H54 (cell line): Measurements from ENCODE around the gene CCL2.

Experiments
- DNase-seq: peaks from one replicate; pipeline ENCODE4 v3.0.0; 2011; ENCODE audit warnings: low spot score, mixed read lengths; ENCODE audit not compliant: insufficient read length
- FAIRE-seq: peaks from 3 replicates; lab custom pipeline; 2011; peaks lifted over from hg19 to GRCh38; lab: Jason Lieb, UNC
- POLR2A ChIP-seq: IDR thresholded peaks from 2 replicates; pipeline ENCODE4 v1.6.1; 2011; ENCODE audit warnings: low read depth, mild to moderate bottlenecking, low read length

CCL2 gene

DNA sequence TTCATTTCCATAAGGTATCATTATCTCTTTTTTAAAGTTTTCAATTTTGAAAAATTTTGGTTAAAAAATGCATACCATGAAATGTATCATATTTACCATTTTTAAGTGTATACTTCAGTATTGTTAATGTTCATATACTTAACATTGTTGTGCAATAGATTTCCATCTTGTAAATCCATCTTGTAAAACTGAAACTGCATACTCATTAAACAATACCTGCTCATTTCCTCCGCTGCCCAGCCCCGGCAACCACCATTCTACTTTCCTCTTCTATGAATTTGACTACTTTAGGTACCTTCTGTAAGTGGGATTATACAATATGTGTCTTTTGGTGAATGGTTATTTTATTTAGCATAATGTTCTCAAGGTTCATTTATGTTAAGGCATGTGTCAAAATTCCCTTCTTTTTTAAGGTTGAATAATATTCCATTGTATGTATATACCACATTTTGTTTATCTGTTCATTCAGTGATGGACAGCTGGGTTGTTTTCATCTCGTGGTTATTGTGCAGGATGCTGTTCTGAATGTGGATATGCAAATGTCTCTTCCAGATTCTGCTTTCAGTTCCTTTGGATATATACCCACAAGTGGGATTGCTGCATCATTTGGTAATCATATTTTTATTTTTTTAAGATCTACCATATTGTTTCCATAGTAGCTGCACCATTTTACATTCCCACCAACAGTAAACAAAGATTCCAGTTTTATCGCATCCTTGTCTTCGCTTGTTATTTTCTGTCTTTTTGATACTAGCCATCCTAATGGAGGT is 6.7 kb downstream of the CCL2 start:
- TF ChIP-seq POLR2A, result no peak
- no peak for DNase-seq
- no peak for FAIRE-seq

DNA sequence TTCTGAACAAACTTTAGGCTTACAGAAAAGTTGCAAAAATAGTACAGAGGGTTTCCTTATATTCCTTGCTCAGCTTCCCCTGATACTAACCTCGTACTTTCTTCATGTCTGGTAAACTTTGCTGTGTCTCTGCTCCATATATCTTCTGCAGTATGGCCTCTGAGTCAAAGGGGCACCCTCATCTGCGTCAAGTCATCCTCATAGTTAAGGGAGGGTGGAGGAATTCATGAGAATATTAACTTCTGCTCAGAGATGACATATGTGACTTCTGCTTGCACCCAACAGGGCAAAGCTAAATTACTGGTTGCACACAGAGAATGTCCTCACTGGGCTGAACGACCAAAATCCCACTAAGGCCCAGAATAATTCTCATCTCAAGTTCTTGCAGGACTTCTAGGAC is 10.6 kb downstream of the CCL2 start:
- DNase-seq (no peak), FAIRE-seq (no peak)
- TF ChIP-seq POLR2A, result no peak

DNA sequence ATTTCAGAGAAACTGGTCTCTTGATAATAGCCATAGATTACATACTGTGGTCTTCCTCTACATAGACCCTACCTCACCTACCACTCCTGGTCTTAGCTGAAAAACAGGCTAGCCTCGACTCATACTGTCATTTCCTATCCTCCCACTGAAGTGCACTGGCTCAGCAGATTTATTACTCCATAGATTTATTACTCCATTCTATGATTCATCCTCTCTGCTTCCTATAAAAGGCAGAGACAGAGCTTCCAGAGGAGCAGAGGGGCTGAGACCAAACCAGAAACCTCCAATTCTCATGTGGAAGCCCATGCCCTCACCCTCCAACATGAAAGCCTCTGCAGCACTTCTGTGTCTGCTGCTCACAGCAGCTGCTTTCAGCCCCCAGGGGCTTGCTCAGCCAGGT is 14.9 kb downstream of the CCL2 start, which contains the start of gene CCL7:
Gene CCL7, plus strand, starts transcription at position 253 of the 400 bp plus-strand sequence. Its CDS starts 70 bp downstream, at position 323.
- FAIRE-seq (no peak), DNase-seq (no peak)
- no peak for TF ChIP-seq POLR2A

- DNase-seq (no peak), FAIRE-seq (no peak)
These were observed 20.8 kb downstream of the CCL2 start for GRCh38 chr17:34275881-34276280.

DNA sequence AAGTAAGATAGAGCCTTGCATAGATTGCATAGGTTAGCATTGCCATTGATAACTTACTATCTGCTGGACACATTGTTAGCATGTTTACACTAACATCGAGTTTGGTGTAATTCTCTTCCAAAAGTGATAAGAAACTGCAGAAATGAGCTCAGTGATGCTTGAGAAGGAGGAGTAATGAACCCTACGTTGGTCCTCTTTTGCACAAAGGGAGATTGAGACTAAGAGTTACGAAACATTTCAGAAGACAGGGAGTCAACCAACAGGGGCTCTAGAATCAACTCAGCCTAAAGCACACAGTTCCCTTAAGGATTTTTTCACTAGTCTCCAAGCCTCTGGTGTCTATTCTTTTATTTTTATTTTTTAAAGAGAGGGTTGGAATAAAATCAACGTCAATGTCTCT is 21.7 kb downstream of the CCL2 start:
- TF ChIP-seq POLR2A, result no peak
- DNase-seq (no peak), FAIRE-seq (no peak)

More at GRCh38 chr17:34275881-34276280, 20.8 kb downstream of the CCL2 start:
- no peak for TF ChIP-seq POLR2A

DNA sequence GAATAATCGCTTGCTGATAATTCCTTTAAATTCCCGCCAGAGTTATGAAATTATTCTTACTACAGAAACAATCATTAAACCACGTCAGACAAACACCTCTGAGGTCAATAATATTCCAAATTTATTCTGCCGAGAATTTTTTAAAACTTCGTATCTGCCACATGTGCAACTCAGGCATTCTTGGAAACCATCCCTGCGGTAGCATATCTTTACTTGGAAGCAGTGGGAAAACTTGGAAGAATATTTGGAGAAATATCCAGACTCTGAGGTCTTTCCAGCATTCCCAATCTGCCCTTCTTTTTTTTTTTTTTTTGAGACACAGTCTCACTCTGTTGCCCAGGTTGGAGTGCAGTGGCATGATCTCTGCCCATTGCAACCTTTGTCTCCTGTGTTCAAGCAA is 28.5 kb downstream of the CCL2 start:
- TF ChIP-seq POLR2A, result no peak
- no peak for FAIRE-seq
- DNase-seq, result no peak

DNA sequence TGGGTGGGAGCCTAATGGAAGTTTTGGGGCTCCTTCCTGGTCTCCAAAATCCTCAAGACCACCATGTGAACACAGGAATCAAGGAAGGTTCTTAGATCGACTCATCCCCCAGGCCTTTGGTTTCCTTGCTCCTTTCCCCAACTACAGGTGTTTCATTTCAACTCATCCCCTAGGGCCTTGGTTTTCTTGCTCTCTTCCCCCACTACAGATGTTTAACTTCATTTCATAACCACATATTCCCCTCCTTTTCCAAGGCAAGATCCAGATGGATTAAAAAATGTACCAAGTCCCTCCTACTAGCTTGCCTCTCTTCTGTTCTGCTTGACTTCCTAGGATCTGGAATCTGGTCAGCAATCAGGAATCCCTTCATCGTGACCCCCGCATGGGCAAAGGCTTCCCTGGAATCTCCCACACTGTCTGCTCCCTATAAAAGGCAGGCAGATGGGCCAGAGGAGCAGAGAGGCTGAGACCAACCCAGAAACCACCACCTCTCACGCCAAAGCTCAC is 30.3 kb downstream of the CCL2 start, which contains the start of gene CCL11:
Gene CCL11, plus strand, starts transcription at position 457 of the 507 bp plus-strand sequence. CDS start 67 bp downstream, outside the sequence.
- DNase-seq (no peak), FAIRE-seq (no peak)
- TF ChIP-seq POLR2A, result no peak

DNA sequence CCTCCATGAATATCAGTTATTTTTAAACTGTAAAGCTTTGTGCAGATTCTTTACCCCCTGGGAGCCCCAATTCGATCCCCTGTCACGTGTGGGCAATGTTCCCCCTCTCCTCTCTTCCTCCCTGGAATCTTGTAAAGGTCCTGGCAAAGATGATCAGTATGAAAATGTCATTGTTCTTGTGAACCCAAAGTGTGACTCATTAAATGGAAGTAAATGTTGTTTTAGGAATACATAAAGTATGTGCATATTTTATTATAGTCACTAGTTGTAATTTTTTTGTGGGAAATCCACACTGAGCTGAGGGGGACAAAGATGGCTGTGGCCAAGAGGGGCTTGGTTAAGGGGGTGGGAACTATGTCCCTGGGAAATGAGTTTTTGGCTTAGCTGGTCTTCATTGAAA is 32.8 kb downstream of the CCL2 start:
- no peak for TF ChIP-seq POLR2A
- DNase-seq, result no peak
- no peak for FAIRE-seq

DNA sequence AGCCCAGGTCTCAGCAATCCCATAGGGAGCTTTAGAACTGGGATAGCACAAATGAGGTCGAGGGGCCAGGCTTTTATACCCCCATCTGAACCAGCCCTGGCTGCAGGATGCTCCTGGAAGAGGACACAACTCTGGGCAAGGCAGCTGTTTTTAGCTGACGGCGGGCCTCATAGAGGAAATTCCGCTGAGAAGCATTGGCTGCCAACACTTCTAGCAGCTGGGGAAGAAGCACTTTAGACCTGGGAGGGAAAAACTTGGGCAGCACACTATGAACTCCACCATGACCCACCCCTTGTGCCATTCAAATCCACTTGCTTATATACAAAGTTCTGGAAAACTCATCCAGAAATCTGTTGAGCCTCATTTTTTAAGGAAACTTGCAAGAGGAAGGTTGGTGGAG is 35.5 kb downstream of the CCL2 start:
- TF ChIP-seq POLR2A, result no peak
- FAIRE-seq, result no peak
- no peak for DNase-seq

GRCh38 chr17:34291721-34292348 is 36.8 kb downstream of the CCL2 start:
- DNase-seq (no peak), FAIRE-seq (no peak)
- TF ChIP-seq POLR2A, result no peak

- no peak for TF ChIP-seq POLR2A
These were observed 43.9 kb downstream of the CCL2 start for GRCh38 chr17:34299027-34299426.

DNA sequence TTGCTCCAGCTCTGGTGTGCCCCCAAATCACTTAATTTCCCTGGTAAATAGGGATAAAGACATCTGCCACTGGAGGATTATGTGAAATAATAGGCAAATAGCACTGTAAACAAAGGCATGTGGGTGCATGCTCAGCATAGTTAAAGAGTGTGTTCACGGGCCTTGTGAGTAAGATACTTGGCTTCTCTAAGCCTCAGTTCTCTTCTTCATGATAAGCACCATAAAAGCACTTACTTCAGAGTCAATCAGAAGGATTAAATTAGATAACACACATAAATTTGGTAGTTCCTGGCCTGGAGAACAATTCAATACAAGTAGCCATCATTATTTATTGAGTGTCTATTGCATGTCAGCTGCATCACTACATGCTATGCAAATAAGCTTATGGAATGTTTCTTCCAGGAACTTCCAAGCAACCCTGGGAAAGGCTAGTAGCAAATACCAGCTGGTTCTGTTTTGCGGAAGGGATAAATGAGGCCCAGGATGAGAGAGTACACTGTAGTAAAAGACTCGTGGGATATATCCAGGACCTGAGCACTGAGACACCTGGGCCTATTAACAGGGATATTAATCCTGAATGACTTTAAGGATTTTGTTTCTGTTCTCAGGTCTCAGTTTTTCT is 45.0 kb downstream of the CCL2 start:
- DNase-seq (no peak), FAIRE-seq (no peak)
- TF ChIP-seq POLR2A, result no peak

More at GRCh38 chr17:34299027-34299426, 43.9 kb downstream of the CCL2 start:
- DNase-seq (no peak), FAIRE-seq (no peak)

DNA sequence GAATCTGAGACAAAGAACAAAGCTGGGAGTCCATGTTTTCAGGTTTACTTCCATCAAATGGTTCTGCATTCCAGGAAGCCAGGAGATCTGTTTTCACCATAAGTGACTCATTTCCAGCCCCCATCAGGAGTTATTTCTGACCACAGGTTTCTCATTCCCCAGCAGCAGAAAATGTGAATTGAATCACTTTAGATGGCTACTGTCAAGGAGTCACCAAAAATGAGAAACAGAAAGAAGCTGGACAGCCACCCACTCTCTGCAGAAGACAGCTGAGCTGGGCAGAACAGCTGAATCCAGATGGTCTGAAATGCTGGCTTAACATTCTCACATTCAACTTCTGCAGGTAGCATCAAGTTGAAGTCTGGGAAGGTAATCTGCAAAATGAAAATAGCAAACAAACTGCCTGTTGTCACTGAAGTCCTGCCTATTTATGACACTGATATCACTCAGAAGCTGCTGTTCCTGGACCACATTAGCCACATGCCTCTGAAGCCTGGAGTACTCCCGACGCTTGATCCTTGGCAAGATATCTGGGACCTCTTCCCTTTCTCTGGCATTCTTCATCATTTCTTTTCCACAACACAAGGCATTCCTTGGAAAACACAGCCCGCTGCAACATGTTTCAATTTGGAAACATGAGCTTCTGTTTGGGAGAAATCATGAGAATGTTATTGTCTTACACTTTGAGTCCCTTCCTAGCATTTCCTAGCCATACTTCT is 45.7 kb downstream of the CCL2 start:
- FAIRE-seq (no peak), DNase-seq (no peak)
- TF ChIP-seq POLR2A, result no peak

- TF ChIP-seq POLR2A, result no peak
- no peak for FAIRE-seq
- no peak for DNase-seq
These were observed 46.9 kb downstream of the CCL2 start for GRCh38 chr17:34301986-34302385.
